SK-N-SH (cell line): ENCODE data around the gene SF3B6. TPM values are rescaled to one million over a fixed set of nuclear protein-coding genes. Genes with fewer than 3 reads are reported as not detected.

Source experiments
- CTCF ChIA-PET: fragments of 300-600, 350-600 bp; formaldehyde crosslinking; extraction: SDS; loops from one replicate; lab custom pipeline; 2021; lab: Yijun Ruan, JAX
- POLR2A ChIA-PET: fragments of 350-600 bp; sonication (Branson Sonifier 250); formaldehyde crosslinking; extraction: SDS; loops from one replicate; lab custom pipeline; 2020; ENCODE audit warnings: antibody characterized with exemption, inconsistent platforms; lab: Yijun Ruan, JAX
- DNase-seq: peaks from one replicate; pipeline ENCODE4 v3.0.0; 2012
- H2AFZ ChIP-seq: fragments of 200-600 bp; sonication (generic); 2 replicates; pipeline ENCODE4 v1.8.1; 2016; ENCODE audit warnings: antibody characterized with exemption, mild to moderate bottlenecking, low read depth
- H3F3A ChIP-seq: fragments of 200-600 bp; sonication (generic); replicated peaks from 2 replicates; pipeline ENCODE3; 2016; ENCODE audit warnings: antibody characterized with exemption, mild to moderate bottlenecking; ENCODE audit not compliant: insufficient read depth
- H3K27ac ChIP-seq, 2 experiments: fragments of 200-500 bp in 1 of 2; fragments of 200-600 bp in 1 of 2; sonication (Bioruptor generic) in 1 of 2; sonication (generic), shearing (Covaris generic) in 1 of 2; 2 replicates each; pipeline versions ENCODE4 v1.5.1 to v1.6.1; 2014 to 2016; ENCODE audit warnings: low read depth in 2 of 2, inconsistent platforms in 1 of 2, low read length in 1 of 2, mild to moderate bottlenecking in 1 of 2, mixed read lengths in 1 of 2
- H3K27me3 ChIP-seq: fragments of 200-600 bp; sonication (generic), shearing (Covaris generic); 2 replicates; pipeline ENCODE4 v1.6.1; 2016; ENCODE audit warnings: mixed run types; ENCODE audit not compliant: insufficient read depth
- H3K36me3 ChIP-seq, 2 experiments: fragments of 200-500 bp in 1 of 2; fragments of 200-600 bp in 1 of 2; sonication (Bioruptor generic) in 1 of 2; sonication (generic) in 1 of 2; replicated peaks in 1 of 2; 2 replicates each; pipeline versions ENCODE3 to v1.5.1; 2014 to 2016; ENCODE audit warnings: low read length in 1 of 2, mild to moderate bottlenecking in 1 of 2; ENCODE audit not compliant: insufficient read depth in 2 of 2, control insufficient read depth in 1 of 2
- H3K4me1 ChIP-seq, 2 experiments: fragments of 200-500 bp in 1 of 2; fragments of 200-600 bp in 1 of 2; sonication (Bioruptor generic) in 1 of 2; sonication (generic), shearing (Covaris generic) in 1 of 2; 2 replicates each; pipeline versions ENCODE4 v1.5.1 to v1.6.1; 2014 to 2016; ENCODE audit warnings: low read depth in 1 of 2, low read length in 1 of 2, mixed run types in 1 of 2; ENCODE audit not compliant: insufficient read depth in 2 of 2, control insufficient read depth in 1 of 2
- H3K4me2 ChIP-seq: fragments of 200-600 bp; sonication (generic), shearing (Covaris generic); 2 replicates; pipeline ENCODE4 v1.6.1; 2017; ENCODE audit warnings: mixed run types
- H3K4me3 ChIP-seq, 2 experiments: fragments of 200-500 bp in 1 of 2; fragments of 200-600 bp in 1 of 2; sonication (Bioruptor generic) in 1 of 2; sonication (generic), shearing (Covaris generic) in 1 of 2; 2 replicates each; pipeline versions ENCODE4 v1.5.1 to v1.8.1; 2014 to 2016; ENCODE audit warnings: low read depth in 2 of 2, inconsistent platforms in 1 of 2, low read length in 1 of 2, mild to moderate bottlenecking in 1 of 2, mixed read lengths in 1 of 2, moderate library complexity in 1 of 2
- H3K79me2 ChIP-seq: fragments of 200-600 bp; sonication (generic); 2 replicates; pipeline ENCODE4 v1.8.1; 2017; ENCODE audit warnings: mild to moderate bottlenecking; ENCODE audit not compliant: insufficient read depth
- H3K9ac ChIP-seq: fragments of 200-600 bp; sonication (generic); 2 replicates; pipeline ENCODE4 v1.6.1; 2017; ENCODE audit warnings: mixed run types
- H3K9me2 ChIP-seq: fragments of 200-600 bp; sonication (generic); 2 replicates; pipeline ENCODE4 v1.6.1; 2017; ENCODE audit warnings: mixed run types
- H3K9me3 ChIP-seq: fragments of 200-600 bp; sonication (generic); 2 replicates; pipeline ENCODE4 v1.6.1; 2017; ENCODE audit warnings: mixed run types, mild to moderate bottlenecking, moderate library complexity
- H4K20me1 ChIP-seq: fragments of 200-600 bp; sonication (generic); 2 replicates; pipeline ENCODE4 v1.6.1; 2017; ENCODE audit warnings: mild to moderate bottlenecking, mixed run types; ENCODE audit not compliant: insufficient read depth
- CHD2 ChIP-seq: fragments of 150-350 bp; IDR thresholded peaks from 2 replicates; pipeline ENCODE4 v1.6.1; 2018; ENCODE audit warnings: low read length; ENCODE audit not compliant: partially characterized antibody
- ELF1 ChIP-seq: IDR thresholded peaks from 2 replicates; pipeline ENCODE4 v1.4.0; 2012
- EZH2phosphoT487 ChIP-seq: fragments of 200-600 bp; sonication (generic); IDR thresholded peaks from 2 replicates; pipeline ENCODE4 v1.6.1; 2017; ENCODE audit warnings: low read depth, mixed run types, mild to moderate bottlenecking, antibody characterized with exemption, moderate library complexity, borderline replicate concordance
- FOXM1 ChIP-seq: IDR thresholded peaks from 2 replicates; pipeline ENCODE4 v1.4.0; 2012; ENCODE audit warnings: low read depth, mild to moderate bottlenecking
- GATA2 ChIP-seq: sonication (generic); formaldehyde crosslinking; IDR thresholded peaks from 2 replicates; pipeline ENCODE4 v1.5.0; 2020; ENCODE audit warnings: mild to moderate bottlenecking, missing genetic modification reagents
- MXI1 ChIP-seq: IDR thresholded peaks from 2 replicates; pipeline ENCODE4 v1.6.1; 2012; ENCODE audit warnings: mild to moderate bottlenecking, low read depth, low read length, improper control_type of control experiment
- NFIC ChIP-seq: IDR thresholded peaks from 2 replicates; pipeline ENCODE4 v1.4.0; 2012; ENCODE audit warnings: borderline replicate concordance
- POLR2AphosphoS5 ChIP-seq: IDR thresholded peaks from 2 replicates; pipeline ENCODE4 v1.6.1; 2012; ENCODE audit warnings: low read depth, low read length
- RAD21 ChIP-seq: IDR thresholded peaks from 2 replicates; pipeline ENCODE4 v1.6.1; 2012; ENCODE audit warnings: mild to moderate bottlenecking, low read length
- RCOR1 ChIP-seq: fragments of 150-350 bp; IDR thresholded peaks from 2 replicates; pipeline ENCODE4 v1.6.1; 2017; ENCODE audit warnings: antibody characterized with exemption, low read length
- SMC3 ChIP-seq: IDR thresholded peaks from 2 replicates; pipeline ENCODE4 v1.6.1; 2012; ENCODE audit warnings: low read depth, low read length, improper control_type of control experiment
- TCF12 ChIP-seq: IDR thresholded peaks from 2 replicates; pipeline ENCODE4 v1.4.0; 2012
- TEAD4 ChIP-seq: IDR thresholded peaks from 2 replicates; pipeline ENCODE4 v1.4.0; 2012; ENCODE audit warnings: mild to moderate bottlenecking, borderline replicate concordance; ENCODE audit not compliant: insufficient read depth
- WGBS: methylation state at CpG from one replicate; pipeline ENCODE4 v1.1.6; 2017; ENCODE audit warnings: low lambda C conversion rate; 5-methylcytosine and 5-hydroxymethylcytosine counted together
- polyA plus RNA-seq, 3 experiments: library from polyadenylated mRNA; depleted of rRNA; stranded (reverse); fragments of >200 nt; gene quantifications; 2 replicates each; pipeline ENCODE4 v1.2.3, GENCODE V29; 2012
- TF ChIP-seq, protein P1 (sequence below): IDR thresholded peaks from 2 replicates; pipeline ENCODE4 v1.6.1; 2012; ENCODE audit warnings: mild to moderate bottlenecking, low read depth, low read length, moderate library complexity
- TF ChIP-seq, protein P2 (sequence below): fragments of 200-600 bp; sonication (generic); IDR thresholded peaks from 2 replicates; pipeline ENCODE4 v1.6.1; 2017; ENCODE audit warnings: antibody characterized with exemption, mild to moderate bottlenecking, moderate library complexity
- TF ChIP-seq, protein P3 (sequence below): IDR thresholded peaks from 2 replicates; pipeline ENCODE4 v1.4.0; 2012; ENCODE audit warnings: low read depth, borderline replicate concordance
- TF ChIP-seq, protein P4 (sequence below): IDR thresholded peaks from 2 replicates; pipeline ENCODE4 v1.4.0; 2012; ENCODE audit warnings: low read depth

Gene SF3B6
- polyA plus RNA-seq, 1 of the 3 experiments (the other 2 are of a cell fraction): 275 TPM

DNA sequence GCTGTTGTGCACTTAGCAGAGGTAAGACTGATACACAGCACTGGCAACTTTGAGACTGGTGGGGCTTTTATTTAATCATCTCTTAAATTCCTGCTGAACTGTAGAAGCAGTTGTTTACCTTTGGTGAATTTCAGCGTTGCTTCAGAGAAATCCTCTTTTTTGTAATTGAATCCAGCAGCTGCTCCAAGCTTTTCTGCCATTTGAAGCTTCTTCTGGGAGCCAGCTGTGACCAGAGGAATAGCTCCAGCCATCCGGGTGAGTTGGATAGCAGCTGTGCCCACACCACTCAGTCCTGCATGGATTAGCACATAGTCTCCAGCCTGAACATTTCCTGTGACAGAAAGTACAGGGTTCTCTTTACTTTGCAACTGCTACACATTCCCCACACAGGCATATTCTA, 4.6 kb upstream of the SF3B6 start:
- Histone ChIP-seq H4K20me1 (no peaks in the 10 kb centered on the region), H3K27me3 (no peaks in the 10 kb centered on the region), H3K4me2 (no peak overlapping the region), H3K9me2 (no peaks in the 10 kb centered on the region), H3K79me2 (peaks cover 17% of the 10 kb centered on the region), H3K4me1 (peaks cover 0 to 27% of the 10 kb centered on the region in 2 experiments; a peak in 2 of 4 replicates), H3K9ac (no peak overlapping the region), H3K36me3 (peaks cover 30 to 35% of the 10 kb centered on the region in 2 experiments), H3K27ac (no peak overlapping the region), H3K4me3 (no peak overlapping the region), H3K9me3 (no peaks in the 10 kb centered on the region), H3F3A (peaks cover 52% of the 10 kb centered on the region), H2AFZ (no peak overlapping the region)
- 66% methylated on average over 2 of the region's 2 CpGs for WGBS
- CTCF ChIA-PET: interaction anchor here (1.3 to 5.8 kb wide), 5 partner anchors 20 to 255 kb away, joined by 4 to 68 read pairs (median 9); partner anchors contain the start of gene ATAD2B
- DNase-seq: no peak
- POLR2A ChIA-PET: interaction anchor here (1.3 kb wide), 1 partner anchor 153 kb away, joined by 4 read pairs; the partner anchor contains the start of gene ATAD2B
- TF ChIP-seq SMC3 (no peak), FOXM1 (no peak), RCOR1 (no peak), MXI1 (no peak), TCF12 (no peak), POLR2AphosphoS5 (no peak), GATA2 (no peak), ELF1 (no peak), EZH2phosphoT487 (no peak), TEAD4 (no peak), RAD21 (no peak), CHD2 (no peak), NFIC (no peak)
- TF ChIP-seq, protein P1, sequence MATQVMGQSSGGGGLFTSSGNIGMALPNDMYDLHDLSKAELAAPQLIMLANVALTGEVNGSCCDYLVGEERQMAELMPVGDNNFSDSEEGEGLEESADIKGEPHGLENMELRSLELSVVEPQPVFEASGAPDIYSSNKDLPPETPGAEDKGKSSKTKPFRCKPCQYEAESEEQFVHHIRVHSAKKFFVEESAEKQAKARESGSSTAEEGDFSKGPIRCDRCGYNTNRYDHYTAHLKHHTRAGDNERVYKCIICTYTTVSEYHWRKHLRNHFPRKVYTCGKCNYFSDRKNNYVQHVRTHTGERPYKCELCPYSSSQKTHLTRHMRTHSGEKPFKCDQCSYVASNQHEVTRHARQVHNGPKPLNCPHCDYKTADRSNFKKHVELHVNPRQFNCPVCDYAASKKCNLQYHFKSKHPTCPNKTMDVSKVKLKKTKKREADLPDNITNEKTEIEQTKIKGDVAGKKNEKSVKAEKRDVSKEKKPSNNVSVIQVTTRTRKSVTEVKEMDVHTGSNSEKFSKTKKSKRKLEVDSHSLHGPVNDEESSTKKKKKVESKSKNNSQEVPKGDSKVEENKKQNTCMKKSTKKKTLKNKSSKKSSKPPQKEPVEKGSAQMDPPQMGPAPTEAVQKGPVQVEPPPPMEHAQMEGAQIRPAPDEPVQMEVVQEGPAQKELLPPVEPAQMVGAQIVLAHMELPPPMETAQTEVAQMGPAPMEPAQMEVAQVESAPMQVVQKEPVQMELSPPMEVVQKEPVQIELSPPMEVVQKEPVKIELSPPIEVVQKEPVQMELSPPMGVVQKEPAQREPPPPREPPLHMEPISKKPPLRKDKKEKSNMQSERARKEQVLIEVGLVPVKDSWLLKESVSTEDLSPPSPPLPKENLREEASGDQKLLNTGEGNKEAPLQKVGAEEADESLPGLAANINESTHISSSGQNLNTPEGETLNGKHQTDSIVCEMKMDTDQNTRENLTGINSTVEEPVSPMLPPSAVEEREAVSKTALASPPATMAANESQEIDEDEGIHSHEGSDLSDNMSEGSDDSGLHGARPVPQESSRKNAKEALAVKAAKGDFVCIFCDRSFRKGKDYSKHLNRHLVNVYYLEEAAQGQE: no peak
- TF ChIP-seq, protein P2, sequence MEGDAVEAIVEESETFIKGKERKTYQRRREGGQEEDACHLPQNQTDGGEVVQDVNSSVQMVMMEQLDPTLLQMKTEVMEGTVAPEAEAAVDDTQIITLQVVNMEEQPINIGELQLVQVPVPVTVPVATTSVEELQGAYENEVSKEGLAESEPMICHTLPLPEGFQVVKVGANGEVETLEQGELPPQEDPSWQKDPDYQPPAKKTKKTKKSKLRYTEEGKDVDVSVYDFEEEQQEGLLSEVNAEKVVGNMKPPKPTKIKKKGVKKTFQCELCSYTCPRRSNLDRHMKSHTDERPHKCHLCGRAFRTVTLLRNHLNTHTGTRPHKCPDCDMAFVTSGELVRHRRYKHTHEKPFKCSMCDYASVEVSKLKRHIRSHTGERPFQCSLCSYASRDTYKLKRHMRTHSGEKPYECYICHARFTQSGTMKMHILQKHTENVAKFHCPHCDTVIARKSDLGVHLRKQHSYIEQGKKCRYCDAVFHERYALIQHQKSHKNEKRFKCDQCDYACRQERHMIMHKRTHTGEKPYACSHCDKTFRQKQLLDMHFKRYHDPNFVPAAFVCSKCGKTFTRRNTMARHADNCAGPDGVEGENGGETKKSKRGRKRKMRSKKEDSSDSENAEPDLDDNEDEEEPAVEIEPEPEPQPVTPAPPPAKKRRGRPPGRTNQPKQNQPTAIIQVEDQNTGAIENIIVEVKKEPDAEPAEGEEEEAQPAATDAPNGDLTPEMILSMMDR: no peak
- TF ChIP-seq, protein P3, sequence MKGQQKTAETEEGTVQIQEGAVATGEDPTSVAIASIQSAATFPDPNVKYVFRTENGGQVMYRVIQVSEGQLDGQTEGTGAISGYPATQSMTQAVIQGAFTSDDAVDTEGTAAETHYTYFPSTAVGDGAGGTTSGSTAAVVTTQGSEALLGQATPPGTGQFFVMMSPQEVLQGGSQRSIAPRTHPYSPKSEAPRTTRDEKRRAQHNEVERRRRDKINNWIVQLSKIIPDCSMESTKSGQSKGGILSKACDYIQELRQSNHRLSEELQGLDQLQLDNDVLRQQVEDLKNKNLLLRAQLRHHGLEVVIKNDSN: no peak
- TF ChIP-seq, protein P4, sequence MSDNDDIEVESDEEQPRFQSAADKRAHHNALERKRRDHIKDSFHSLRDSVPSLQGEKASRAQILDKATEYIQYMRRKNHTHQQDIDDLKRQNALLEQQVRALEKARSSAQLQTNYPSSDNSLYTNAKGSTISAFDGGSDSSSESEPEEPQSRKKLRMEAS: no peak
